ENCODE measurements around the gene CXCL14. TPM values are rescaled to one million over a fixed set of nuclear protein-coding genes. Genes with fewer than 3 reads are reported as not detected.

Gene CXCL14
- total and polyA plus RNA-seq, 2 donors (not counting 1 experiment from before 2014, with no cell fraction given): 0.17 TPM; not detected in 1

DNA sequence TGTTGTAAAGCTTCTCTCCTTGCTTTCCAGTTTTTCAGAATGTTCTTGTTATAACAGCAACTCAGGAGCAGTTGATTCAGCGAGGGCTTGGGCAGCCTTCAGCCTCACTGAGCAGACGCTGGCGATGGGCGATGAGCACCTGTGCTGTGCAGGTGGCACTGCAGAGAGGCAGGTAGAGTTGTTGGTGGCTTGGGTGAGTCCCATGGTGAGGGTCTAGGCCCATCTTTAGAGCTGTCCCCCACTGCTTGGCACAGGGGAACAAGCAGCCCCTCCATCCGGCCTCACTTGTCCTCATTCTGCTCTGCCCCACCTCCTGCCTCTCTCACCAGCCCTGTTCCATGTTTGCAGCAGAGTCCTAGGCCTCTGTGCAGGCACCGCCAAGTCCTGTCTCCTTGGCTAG lies 6.1 kb upstream of the CXCL14 start:
- no peak for TF ChIP-seq EZH2 (IDR thresholded peaks at IDR 0.05; ENCODE audit: low read length, missing control alignments)
- TF ChIP-seq, protein P1, sequence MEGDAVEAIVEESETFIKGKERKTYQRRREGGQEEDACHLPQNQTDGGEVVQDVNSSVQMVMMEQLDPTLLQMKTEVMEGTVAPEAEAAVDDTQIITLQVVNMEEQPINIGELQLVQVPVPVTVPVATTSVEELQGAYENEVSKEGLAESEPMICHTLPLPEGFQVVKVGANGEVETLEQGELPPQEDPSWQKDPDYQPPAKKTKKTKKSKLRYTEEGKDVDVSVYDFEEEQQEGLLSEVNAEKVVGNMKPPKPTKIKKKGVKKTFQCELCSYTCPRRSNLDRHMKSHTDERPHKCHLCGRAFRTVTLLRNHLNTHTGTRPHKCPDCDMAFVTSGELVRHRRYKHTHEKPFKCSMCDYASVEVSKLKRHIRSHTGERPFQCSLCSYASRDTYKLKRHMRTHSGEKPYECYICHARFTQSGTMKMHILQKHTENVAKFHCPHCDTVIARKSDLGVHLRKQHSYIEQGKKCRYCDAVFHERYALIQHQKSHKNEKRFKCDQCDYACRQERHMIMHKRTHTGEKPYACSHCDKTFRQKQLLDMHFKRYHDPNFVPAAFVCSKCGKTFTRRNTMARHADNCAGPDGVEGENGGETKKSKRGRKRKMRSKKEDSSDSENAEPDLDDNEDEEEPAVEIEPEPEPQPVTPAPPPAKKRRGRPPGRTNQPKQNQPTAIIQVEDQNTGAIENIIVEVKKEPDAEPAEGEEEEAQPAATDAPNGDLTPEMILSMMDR (conservative IDR thresholded peaks at IDR 0.05 in 1 of 2, IDR thresholded peaks at IDR 0.05 in 1 of 2; ENCODE audit: low read depth in 1 of 2, low read length in 2 of 2): no peak
- no peak overlapping the region for H3K4me2 ChIP-seq (ENCODE audit: extremely low read depth, insufficient read depth, low read length)
- H3K4me1 ChIP-seq (ENCODE audit: control insufficient read depth, extremely low read depth, insufficient read depth, low read length): no peaks in the 10 kb centered on the region
- no peak overlapping the region for H3K4me3 ChIP-seq (replicated peaks in 1 of 4; ENCODE audit: control extremely low read depth in 1 of 4, insufficient read depth in 1 of 4, low read depth in 3 of 4, low read length in 4 of 4)
- H3K9ac ChIP-seq (ENCODE audit: insufficient read depth, low read length): no peak overlapping the region
- no peaks in the 10 kb centered on the region for H4K20me1 ChIP-seq (ENCODE audit: control insufficient read depth, extremely low read depth, insufficient read depth, low read length)
- no peak for DNase-seq (ENCODE audit: low read depth in 2 of 2)
- peaks cover 3% of the 10 kb centered on the region for H3K27me3 ChIP-seq (ENCODE audit: control insufficient read depth, insufficient read depth, low read length)
- no peak overlapping the region for H2AFZ ChIP-seq (ENCODE audit: low read length)
- H3K36me3 ChIP-seq (ENCODE audit: control insufficient read depth, insufficient read depth, low read length): no peaks in the 10 kb centered on the region
- no peaks in the 10 kb centered on the region for H3K79me2 ChIP-seq (ENCODE audit: control insufficient read depth, insufficient read depth, low read length)
- no peaks in the 10 kb centered on the region for H3K9me3 ChIP-seq (ENCODE audit: control insufficient read depth, insufficient read depth, low read depth, low read length)
- H3K27ac ChIP-seq (ENCODE audit: insufficient read depth, low read length): no peak overlapping the region

DNA sequence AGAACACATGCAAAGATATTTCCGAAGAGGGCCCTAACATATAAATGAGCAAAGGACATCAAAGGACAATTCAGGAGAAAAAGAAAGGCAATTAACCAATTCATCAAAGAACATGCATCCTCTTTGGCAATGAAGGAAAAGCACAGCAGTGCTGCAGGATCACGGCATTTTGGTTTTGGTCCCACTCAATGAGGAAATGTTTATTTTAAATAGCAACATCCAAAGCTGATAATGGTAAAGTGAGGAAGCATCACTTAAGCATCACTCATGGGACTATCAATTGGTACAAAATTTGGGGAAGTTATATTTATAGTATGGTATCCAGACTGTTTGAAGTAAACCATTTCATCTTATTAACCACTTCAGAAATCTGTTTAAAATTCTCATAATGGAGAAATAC lies 5.5 kb upstream of the CXCL14 start:
- Histone ChIP-seq H3K9me3 (ENCODE audit: control insufficient read depth, insufficient read depth, low read depth, low read length) (no peaks in the 10 kb centered on the region), H3K27me3 (ENCODE audit: control insufficient read depth, insufficient read depth, low read length) (peaks cover 8% of the 10 kb centered on the region), H3K9ac (ENCODE audit: insufficient read depth, low read length) (no peak overlapping the region), H4K20me1 (ENCODE audit: control insufficient read depth, extremely low read depth, insufficient read depth, low read length) (no peaks in the 10 kb centered on the region), H2AFZ (ENCODE audit: low read length) (no peak overlapping the region), H3K27ac (ENCODE audit: insufficient read depth, low read length) (no peak overlapping the region), H3K4me2 (ENCODE audit: extremely low read depth, insufficient read depth, low read length) (no peak overlapping the region), H3K4me1 (ENCODE audit: control insufficient read depth, extremely low read depth, insufficient read depth, low read length) (no peaks in the 10 kb centered on the region), H3K79me2 (ENCODE audit: control insufficient read depth, insufficient read depth, low read length) (no peaks in the 10 kb centered on the region), H3K4me3 (replicated peaks in 1 of 4; ENCODE audit: control extremely low read depth in 1 of 4, insufficient read depth in 1 of 4, low read depth in 3 of 4, low read length in 4 of 4) (no peak overlapping the region), H3K36me3 (ENCODE audit: control insufficient read depth, insufficient read depth, low read length) (no peaks in the 10 kb centered on the region)
- DNase-seq (ENCODE audit: low read depth in 2 of 2): no peak
- TF ChIP-seq, protein P1 (conservative IDR thresholded peaks at IDR 0.05 in 1 of 2, IDR thresholded peaks at IDR 0.05 in 1 of 2; ENCODE audit: low read depth in 1 of 2, low read length in 2 of 2): no peak
- TF ChIP-seq EZH2 (IDR thresholded peaks at IDR 0.05; ENCODE audit: low read length, missing control alignments): no peak

DNA sequence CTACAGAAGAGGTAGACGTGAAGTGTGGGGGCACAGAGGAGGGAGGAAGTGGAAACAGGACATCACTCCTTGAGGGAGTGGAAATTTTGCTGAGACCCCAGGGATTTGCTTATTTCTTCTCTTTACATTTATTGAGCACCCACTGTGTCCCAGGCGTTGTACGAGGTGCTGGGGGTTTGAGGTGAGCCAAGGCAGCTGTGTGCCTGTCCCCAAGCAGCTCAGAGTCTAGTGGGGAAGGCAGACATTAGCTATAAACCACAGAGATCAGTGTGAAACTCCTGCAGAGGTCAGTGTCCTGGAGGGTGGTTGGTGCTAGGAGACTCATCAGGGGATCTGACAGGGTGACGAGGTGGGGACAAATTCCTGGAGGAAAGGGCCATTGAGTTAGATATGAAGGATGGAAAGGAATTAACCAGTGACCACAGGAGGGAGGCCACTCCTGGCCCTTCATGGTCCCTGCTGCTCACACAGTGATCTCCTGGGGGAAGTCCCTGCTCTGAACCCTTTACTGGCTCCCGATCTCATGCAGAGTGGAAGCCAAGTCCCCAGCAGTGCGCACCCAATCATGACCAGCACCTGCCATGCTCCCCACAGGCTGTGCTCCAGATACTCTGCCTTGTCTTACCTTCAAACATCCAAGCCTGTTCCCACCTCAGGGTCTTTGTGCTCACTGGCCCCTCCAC lies 3.4 kb upstream of the CXCL14 start:
- no peaks in the 10 kb centered on the region for H3K36me3 ChIP-seq (ENCODE audit: control insufficient read depth, insufficient read depth, low read length)
- TF ChIP-seq EZH2 (IDR thresholded peaks at IDR 0.05; ENCODE audit: low read length, missing control alignments): no peak
- TF ChIP-seq, protein P1 (conservative IDR thresholded peaks at IDR 0.05 in 1 of 2, IDR thresholded peaks at IDR 0.05 in 1 of 2; ENCODE audit: low read depth in 1 of 2, low read length in 2 of 2): no peak
- no peak overlapping the region for H3K4me2 ChIP-seq (ENCODE audit: extremely low read depth, insufficient read depth, low read length)
- no peaks in the 10 kb centered on the region for H3K79me2 ChIP-seq (ENCODE audit: control insufficient read depth, insufficient read depth, low read length)
- no peak overlapping the region for H3K4me3 ChIP-seq (replicated peaks in 1 of 4; ENCODE audit: control extremely low read depth in 1 of 4, insufficient read depth in 1 of 4, low read depth in 3 of 4, low read length in 4 of 4)
- DNase-seq (ENCODE audit: low read depth in 2 of 2): no peak
- no peak overlapping the region for H3K9ac ChIP-seq (ENCODE audit: insufficient read depth, low read length)
- no peak overlapping the region for H3K27ac ChIP-seq (ENCODE audit: insufficient read depth, low read length)
- H2AFZ ChIP-seq (ENCODE audit: low read length): no peak overlapping the region
- H3K27me3 ChIP-seq (ENCODE audit: control insufficient read depth, insufficient read depth, low read length): peaks cover 22% of the 10 kb centered on the region
- no peaks in the 10 kb centered on the region for H3K9me3 ChIP-seq (ENCODE audit: control insufficient read depth, insufficient read depth, low read depth, low read length)
- H4K20me1 ChIP-seq (ENCODE audit: control insufficient read depth, extremely low read depth, insufficient read depth, low read length): no peaks in the 10 kb centered on the region
- H3K4me1 ChIP-seq (ENCODE audit: control insufficient read depth, extremely low read depth, insufficient read depth, low read length): no peaks in the 10 kb centered on the region

All from fibroblast of lung (primary cell).